Measurements from ENCODE around the gene TMEM131.

TMEM131 gene

GRCh38 chr2:97707362-97708047 lies 288.2 kb downstream of the TMEM131 start:
- TF ChIP-seq, protein P1, sequence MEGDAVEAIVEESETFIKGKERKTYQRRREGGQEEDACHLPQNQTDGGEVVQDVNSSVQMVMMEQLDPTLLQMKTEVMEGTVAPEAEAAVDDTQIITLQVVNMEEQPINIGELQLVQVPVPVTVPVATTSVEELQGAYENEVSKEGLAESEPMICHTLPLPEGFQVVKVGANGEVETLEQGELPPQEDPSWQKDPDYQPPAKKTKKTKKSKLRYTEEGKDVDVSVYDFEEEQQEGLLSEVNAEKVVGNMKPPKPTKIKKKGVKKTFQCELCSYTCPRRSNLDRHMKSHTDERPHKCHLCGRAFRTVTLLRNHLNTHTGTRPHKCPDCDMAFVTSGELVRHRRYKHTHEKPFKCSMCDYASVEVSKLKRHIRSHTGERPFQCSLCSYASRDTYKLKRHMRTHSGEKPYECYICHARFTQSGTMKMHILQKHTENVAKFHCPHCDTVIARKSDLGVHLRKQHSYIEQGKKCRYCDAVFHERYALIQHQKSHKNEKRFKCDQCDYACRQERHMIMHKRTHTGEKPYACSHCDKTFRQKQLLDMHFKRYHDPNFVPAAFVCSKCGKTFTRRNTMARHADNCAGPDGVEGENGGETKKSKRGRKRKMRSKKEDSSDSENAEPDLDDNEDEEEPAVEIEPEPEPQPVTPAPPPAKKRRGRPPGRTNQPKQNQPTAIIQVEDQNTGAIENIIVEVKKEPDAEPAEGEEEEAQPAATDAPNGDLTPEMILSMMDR (IDR thresholded peaks at IDR 0.05): no peak
- Histone ChIP-seq H3K27me3 (peaks cover 0 to 36% of the 10 kb centered on the region in 2 donors), H3K4me3 (no peak overlapping the region), H3K9me3 (no peaks in the 10 kb centered on the region), H3K36me3 (no peaks in the 10 kb centered on the region), H3K27ac (no peak overlapping the region), H3K4me1 (no peaks in the 10 kb centered on the region)
- intact Hi-C loops (cut with DNase I; ENCODE audit: low total_unique reads): no loop called here
- no peak for DNase-seq

- no peak overlapping the region for H3K4me3 ChIP-seq
- DNase-seq: no peak
- TF ChIP-seq, protein P1 (IDR thresholded peaks at IDR 0.05): no peak
- H3K27me3 ChIP-seq: peaks cover 0 to 36% of the 10 kb centered on the region in 2 donors
- no peaks in the 10 kb centered on the region for H3K4me1 ChIP-seq
- H3K36me3 ChIP-seq: peaks cover 0 to 5% (median 0%) of the 10 kb centered on the region in 3 donors
- no peak overlapping the region for H3K27ac ChIP-seq
- intact Hi-C loops (cut with DNase I; ENCODE audit: low total_unique reads): no loop called here
- H3K9me3 ChIP-seq: no peaks in the 10 kb centered on the region
These were observed 288.9 kb downstream of the TMEM131 start for GRCh38 chr2:97706708-97707345.

Measured in tibial artery (tissue), 4 donors.